Measurements from ENCODE around the gene HLA-DQB2. TPM values are rescaled to one million over a fixed set of nuclear protein-coding genes. Genes with fewer than 3 reads are reported as not detected.

HLA-DQB2 gene
- total RNA-seq, 1 experiment from 2014 or later = 0.42 TPM

- TF ChIP-seq, protein P1, sequence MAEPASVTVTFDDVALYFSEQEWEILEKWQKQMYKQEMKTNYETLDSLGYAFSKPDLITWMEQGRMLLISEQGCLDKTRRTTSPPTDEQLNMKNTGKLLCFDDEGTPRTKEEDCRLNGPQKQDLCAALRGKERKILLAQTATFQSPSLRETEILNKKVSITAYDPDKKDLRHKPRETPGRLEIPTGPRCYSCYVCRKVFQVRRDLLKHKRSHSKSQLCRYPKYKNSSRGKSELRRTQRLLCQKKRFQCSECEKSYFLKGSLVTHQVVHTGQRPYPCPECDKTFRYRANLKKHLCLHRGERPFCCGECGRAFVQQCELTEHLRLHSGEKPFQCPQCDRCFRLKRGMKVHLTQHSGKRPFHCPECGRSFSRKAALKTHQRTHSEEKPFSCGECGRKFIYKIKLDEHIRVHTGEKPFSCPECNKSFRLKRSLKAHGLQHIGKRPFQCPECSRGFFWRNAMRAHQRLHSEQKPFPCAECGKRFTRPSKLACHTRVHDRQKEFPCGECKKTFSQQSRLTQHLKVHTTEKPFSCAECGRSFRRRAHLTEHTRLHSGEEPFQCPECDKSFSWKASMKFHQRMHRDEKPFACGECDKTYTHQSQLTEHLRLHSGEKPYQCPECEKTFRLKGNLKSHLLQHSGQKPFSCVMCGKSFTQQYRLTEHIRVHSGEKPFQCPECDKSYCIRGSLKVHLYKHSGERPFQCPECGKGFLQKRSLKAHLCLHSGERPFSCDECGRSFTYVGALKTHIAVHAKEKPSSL (CRISPR knock-in tag; conservative IDR thresholded peaks at IDR 0.05) = no peak
- no peak for TF ChIP-seq ZNF219 (CRISPR knock-in tag; IDR thresholded peaks at IDR 0.05; ENCODE audit: borderline replicate concordance)
- TF ChIP-seq, protein P2, sequence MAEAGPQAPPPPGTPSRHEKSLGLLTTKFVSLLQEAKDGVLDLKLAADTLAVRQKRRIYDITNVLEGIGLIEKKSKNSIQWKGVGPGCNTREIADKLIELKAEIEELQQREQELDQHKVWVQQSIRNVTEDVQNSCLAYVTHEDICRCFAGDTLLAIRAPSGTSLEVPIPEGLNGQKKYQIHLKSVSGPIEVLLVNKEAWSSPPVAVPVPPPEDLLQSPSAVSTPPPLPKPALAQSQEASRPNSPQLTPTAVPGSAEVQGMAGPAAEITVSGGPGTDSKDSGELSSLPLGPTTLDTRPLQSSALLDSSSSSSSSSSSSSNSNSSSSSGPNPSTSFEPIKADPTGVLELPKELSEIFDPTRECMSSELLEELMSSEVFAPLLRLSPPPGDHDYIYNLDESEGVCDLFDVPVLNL (CRISPR knock-in tag; IDR thresholded peaks at IDR 0.05; ENCODE audit: borderline replicate concordance, low read depth) = no peak
- TF ChIP-seq PREB (CRISPR knock-in tag; IDR thresholded peaks at IDR 0.05; ENCODE audit: borderline replicate concordance) = no peak
- TF ChIP-seq SMAD4 (CRISPR knock-in tag; IDR thresholded peaks at IDR 0.05) = no peak
- TF ChIP-seq PRRX2 (CRISPR knock-in tag; IDR thresholded peaks at IDR 0.05) = no peak
Measured at GRCh38 chr6:32799740-32800139, 36.4 kb upstream of the HLA-DQB2 start (continued).

DNA sequence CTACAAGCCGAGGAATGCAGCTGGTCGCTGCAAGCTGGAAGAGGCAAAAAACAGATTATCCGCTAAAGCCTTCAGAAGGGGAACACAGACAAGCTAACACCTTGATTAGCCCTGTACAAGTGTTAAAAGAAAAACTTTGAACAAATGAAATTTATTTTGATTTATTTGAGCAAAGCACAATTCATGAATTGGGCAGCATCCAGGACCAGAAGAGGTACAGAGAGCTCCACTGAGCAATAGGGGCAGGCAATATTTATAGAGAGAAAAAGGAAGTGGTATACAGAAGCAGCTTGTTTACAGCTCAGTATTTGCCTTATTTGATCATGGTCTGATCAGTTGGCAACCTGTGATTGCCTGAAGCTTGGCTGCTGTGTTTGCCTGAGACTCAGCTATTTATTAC lies 35.8 kb upstream of the HLA-DQB2 start:
- no peak overlapping the region for H3K4me3 Mint-ChIP-seq
- ChIA-PET POLR2A (no interaction called here), CTCF (interaction anchor here (0.6 to 1.9 kb wide), 5 partner anchors 22 to 156 kb away, joined by 3 to 8 read pairs (median 3); no protein-coding TSS in a partner anchor)

DNA sequence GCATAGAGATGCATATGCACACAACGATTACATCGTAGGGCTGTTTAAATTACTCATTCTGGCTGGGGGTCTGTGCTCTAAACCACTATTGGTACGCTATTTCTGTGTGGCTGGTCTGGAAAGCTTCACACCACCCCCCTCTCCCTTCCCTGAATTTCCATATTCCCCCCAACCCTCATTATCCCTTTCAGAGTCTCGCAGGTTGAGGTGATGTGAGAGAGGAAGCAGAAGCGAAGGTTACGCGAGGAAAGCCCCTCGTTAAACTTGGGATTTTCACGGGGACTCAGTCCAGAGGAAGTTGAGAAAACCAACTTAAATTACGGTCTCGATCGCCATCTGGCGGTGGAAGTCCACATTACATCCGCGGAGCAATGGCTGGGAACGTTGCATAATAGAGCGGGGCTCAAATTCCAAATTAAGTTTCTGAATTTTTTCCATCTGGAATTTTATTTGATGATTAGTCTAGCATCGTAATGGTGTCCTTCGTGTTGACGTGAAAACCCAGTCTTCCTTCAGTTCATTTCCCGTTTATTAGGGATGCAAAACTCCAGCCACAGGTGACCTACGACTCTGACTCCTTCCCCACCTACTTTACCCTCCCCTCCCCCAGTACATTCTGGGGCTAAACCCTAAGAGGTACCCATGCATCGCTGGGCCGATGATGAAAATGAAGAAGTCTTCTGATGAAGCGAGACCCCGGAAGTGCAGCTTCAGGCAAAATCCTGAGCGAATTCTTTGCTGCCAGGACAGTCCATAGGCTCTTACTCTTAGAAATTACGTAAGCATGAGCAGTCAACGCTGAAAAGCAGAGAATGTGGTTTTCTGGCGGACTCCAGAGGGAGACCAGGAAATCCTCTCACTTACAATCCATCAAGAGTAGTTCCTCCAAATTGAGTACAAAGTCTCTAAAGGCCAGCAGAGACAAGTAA lies 33.8 kb upstream of the HLA-DQB2 start:
- Mint-ChIP-seq H3K9me3 (peaks cover 11% of the 10 kb centered on the region), H3K36me3 (peaks cover 6% of the 10 kb centered on the region), H3K4me1 (peaks cover 10% of the 10 kb centered on the region), H3K4me3 (peak overlapping the region; percentile 62), H3K27ac (no peak overlapping the region), H3K27me3 (ENCODE audit: low read depth) (peaks cover 48% of the 10 kb centered on the region)
- TF ChIP-seq ZNF281 (CRISPR knock-in tag; IDR thresholded peaks at IDR 0.05) = no peak
- TF ChIP-seq, protein P3, sequence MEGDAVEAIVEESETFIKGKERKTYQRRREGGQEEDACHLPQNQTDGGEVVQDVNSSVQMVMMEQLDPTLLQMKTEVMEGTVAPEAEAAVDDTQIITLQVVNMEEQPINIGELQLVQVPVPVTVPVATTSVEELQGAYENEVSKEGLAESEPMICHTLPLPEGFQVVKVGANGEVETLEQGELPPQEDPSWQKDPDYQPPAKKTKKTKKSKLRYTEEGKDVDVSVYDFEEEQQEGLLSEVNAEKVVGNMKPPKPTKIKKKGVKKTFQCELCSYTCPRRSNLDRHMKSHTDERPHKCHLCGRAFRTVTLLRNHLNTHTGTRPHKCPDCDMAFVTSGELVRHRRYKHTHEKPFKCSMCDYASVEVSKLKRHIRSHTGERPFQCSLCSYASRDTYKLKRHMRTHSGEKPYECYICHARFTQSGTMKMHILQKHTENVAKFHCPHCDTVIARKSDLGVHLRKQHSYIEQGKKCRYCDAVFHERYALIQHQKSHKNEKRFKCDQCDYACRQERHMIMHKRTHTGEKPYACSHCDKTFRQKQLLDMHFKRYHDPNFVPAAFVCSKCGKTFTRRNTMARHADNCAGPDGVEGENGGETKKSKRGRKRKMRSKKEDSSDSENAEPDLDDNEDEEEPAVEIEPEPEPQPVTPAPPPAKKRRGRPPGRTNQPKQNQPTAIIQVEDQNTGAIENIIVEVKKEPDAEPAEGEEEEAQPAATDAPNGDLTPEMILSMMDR (IDR thresholded peaks at IDR 0.05) = peak; percentile 84
- DNase-seq (ENCODE audit: low spot score) (peak; percentile 87), ATAC-seq (peak; percentile 75)
- POLR2A ChIA-PET = no interaction called here
- CTCF ChIA-PET = interaction anchor here (1.0 to 1.7 kb wide), 3 partner anchors 11 to 71 kb away, joined by 3 to 6 read pairs (median 4); partner anchors contain the start of gene TAP2

More for the DNA sequence above, 35.8 kb upstream of the HLA-DQB2 start:
- no peak for ATAC-seq
- TF ChIP-seq ZNF121 (CRISPR knock-in tag; IDR thresholded peaks at IDR 0.05) = no peak
- TF ChIP-seq HMGA2 (CRISPR knock-in tag; IDR thresholded peaks at IDR 0.05) = no peak
- TF ChIP-seq, protein P4, sequence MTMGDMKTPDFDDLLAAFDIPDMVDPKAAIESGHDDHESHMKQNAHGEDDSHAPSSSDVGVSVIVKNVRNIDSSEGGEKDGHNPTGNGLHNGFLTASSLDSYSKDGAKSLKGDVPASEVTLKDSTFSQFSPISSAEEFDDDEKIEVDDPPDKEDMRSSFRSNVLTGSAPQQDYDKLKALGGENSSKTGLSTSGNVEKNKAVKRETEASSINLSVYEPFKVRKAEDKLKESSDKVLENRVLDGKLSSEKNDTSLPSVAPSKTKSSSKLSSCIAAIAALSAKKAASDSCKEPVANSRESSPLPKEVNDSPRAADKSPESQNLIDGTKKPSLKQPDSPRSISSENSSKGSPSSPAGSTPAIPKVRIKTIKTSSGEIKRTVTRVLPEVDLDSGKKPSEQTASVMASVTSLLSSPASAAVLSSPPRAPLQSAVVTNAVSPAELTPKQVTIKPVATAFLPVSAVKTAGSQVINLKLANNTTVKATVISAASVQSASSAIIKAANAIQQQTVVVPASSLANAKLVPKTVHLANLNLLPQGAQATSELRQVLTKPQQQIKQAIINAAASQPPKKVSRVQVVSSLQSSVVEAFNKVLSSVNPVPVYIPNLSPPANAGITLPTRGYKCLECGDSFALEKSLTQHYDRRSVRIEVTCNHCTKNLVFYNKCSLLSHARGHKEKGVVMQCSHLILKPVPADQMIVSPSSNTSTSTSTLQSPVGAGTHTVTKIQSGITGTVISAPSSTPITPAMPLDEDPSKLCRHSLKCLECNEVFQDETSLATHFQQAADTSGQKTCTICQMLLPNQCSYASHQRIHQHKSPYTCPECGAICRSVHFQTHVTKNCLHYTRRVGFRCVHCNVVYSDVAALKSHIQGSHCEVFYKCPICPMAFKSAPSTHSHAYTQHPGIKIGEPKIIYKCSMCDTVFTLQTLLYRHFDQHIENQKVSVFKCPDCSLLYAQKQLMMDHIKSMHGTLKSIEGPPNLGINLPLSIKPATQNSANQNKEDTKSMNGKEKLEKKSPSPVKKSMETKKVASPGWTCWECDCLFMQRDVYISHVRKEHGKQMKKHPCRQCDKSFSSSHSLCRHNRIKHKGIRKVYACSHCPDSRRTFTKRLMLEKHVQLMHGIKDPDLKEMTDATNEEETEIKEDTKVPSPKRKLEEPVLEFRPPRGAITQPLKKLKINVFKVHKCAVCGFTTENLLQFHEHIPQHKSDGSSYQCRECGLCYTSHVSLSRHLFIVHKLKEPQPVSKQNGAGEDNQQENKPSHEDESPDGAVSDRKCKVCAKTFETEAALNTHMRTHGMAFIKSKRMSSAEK (CRISPR knock-in tag; IDR thresholded peaks at IDR 0.05; ENCODE audit: borderline replicate concordance) = no peak
- H3K36me3 Mint-ChIP-seq = peaks cover 6% of the 10 kb centered on the region
- H3K9me3 Mint-ChIP-seq = peaks cover 11% of the 10 kb centered on the region
- DNase-seq (ENCODE audit: low spot score) = no peak
- peaks cover 3% of the 10 kb centered on the region; the same call in 1 of the 2 replicates for H3K4me1 Mint-ChIP-seq
- H3K27ac Mint-ChIP-seq = no peak overlapping the region
- H3K27me3 Mint-ChIP-seq (ENCODE audit: low read depth) = peaks cover 62% of the 10 kb centered on the region
